ENCODE data around the gene STIMATE.

STIMATE gene

GRCh38 chr3:52841981-52842340 is 55.4 kb downstream of the STIMATE start:
- no peak for TF ChIP-seq JUND (IDR thresholded peaks at IDR 0.05; ENCODE audit: low read depth)
- DNase-seq (ENCODE audit: low read depth in 1 of 2, low spot score in 1 of 2) = no peak
- in situ Hi-C loops (cut with HindIII; ENCODE audit: low pct_unique_long_range_greater_than_20kb, low sequenced_read_pairs) = no loop called here

DNA sequence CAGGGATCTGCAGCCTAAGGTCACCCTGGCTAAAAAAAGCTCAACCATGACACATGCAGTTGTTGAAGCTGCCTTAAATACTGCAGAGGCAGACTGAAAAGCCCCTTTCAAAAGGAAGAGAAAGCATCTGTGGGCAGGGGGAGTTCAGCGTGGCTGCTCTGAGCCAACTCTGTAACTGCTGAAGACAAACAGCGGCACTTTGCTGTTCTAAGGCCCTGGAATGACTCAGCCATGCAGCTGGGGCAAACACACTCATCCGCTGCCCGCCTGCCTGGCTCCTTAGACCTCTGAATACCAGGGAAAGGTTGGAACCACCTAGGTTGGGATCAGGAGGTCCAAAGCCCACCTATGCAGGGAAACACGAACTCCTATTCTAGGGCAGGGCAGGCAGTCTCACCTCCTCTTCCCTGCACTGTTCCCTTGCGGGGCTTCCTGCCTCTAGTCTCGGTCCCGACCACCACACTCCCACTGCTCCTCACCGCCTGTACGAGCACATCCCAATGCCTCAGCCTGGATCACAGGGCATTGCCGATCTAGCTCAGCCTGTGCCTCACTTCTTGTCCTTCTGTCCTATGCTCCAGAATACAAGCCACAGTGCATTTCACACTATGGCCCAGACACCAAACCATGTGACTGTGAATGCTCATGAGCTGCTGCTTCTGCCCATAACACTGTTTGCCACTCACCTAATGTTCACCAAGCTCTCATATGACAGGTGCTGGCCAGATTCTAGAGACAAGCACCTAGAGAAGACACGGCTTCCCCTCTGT is 56.0 kb downstream of the STIMATE start:
- no peak for TF ChIP-seq JUND (IDR thresholded peaks at IDR 0.05; ENCODE audit: low read depth)
- in situ Hi-C loops (cut with HindIII; ENCODE audit: low pct_unique_long_range_greater_than_20kb, low sequenced_read_pairs) = no loop called here

GRCh38 chr3:52839892-52840545 is 57.3 kb downstream of the STIMATE start:
- in situ Hi-C loops (cut with HindIII; ENCODE audit: low pct_unique_long_range_greater_than_20kb, low sequenced_read_pairs) = no loop called here
- no peak for TF ChIP-seq JUND (IDR thresholded peaks at IDR 0.05; ENCODE audit: low read depth)
- DNase-seq (ENCODE audit: low read depth in 1 of 2, low spot score in 1 of 2) = no peak

More for the DNA sequence above, 56.0 kb downstream of the STIMATE start:
- no peak for DNase-seq (ENCODE audit: low read depth in 1 of 2, low spot score in 1 of 2)

DNA sequence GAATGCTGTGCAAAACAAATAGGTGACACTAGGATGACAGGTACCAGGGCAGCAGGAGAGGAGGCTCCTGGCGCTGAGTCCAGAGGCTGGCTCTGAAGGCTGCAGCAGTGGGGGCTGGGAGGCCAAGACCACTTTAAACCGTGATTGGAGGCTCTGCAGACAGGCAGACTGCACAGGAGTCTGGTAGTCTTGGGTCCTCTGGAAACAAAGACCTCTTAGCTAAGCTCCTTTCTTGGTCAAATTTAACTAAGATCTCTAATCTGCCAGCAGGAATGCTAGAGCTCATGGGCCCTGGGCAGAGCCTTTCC is 58.1 kb downstream of the STIMATE start:
- TF ChIP-seq JUND (IDR thresholded peaks at IDR 0.05; ENCODE audit: low read depth) = no peak
- in situ Hi-C loops (cut with HindIII; ENCODE audit: low pct_unique_long_range_greater_than_20kb, low sequenced_read_pairs) = no loop called here
- peak; percentile 26 to 38 for DNase-seq (ENCODE audit: low read depth in 1 of 2, low spot score in 1 of 2)

GRCh38 chr3:52838561-52839267 is 58.6 kb downstream of the STIMATE start:
- DNase-seq (ENCODE audit: low read depth in 1 of 2, low spot score in 1 of 2) = no peak
- in situ Hi-C loops (cut with HindIII; ENCODE audit: low pct_unique_long_range_greater_than_20kb, low sequenced_read_pairs) = no loop called here
- TF ChIP-seq JUND (IDR thresholded peaks at IDR 0.05; ENCODE audit: low read depth) = no peak

- TF ChIP-seq JUND (IDR thresholded peaks at IDR 0.05; ENCODE audit: low read depth) = no peak
- DNase-seq (ENCODE audit: low read depth in 1 of 2, low spot score in 1 of 2) = no peak
- in situ Hi-C loops (cut with HindIII; ENCODE audit: low pct_unique_long_range_greater_than_20kb, low sequenced_read_pairs) = no loop called here
Observed at GRCh38 chr3:52836986-52837385, 60.4 kb downstream of the STIMATE start.

DNA sequence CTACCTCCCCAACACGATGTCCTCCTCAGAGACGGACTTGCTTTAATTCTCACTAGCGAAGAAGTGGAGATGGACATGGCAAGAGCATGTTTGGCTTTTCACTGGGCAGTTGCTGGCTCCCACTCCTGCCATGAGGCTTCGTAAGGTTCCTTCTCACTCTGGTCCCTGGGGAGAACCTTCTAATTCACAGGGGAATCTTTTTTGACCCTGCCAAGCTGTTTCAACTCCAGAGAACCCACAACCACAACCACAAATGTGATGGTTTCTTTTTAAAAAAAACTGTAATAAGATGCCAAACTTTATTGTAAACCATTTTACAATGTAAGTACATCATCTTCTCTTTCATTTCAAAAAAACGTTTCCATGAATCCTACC is 60.9 kb downstream of the STIMATE start:
- in situ Hi-C loops (cut with HindIII; ENCODE audit: low pct_unique_long_range_greater_than_20kb, low sequenced_read_pairs) = no loop called here
- TF ChIP-seq JUND (IDR thresholded peaks at IDR 0.05; ENCODE audit: low read depth) = no peak
- no peak for DNase-seq (ENCODE audit: low read depth in 1 of 2, low spot score in 1 of 2)

DNA sequence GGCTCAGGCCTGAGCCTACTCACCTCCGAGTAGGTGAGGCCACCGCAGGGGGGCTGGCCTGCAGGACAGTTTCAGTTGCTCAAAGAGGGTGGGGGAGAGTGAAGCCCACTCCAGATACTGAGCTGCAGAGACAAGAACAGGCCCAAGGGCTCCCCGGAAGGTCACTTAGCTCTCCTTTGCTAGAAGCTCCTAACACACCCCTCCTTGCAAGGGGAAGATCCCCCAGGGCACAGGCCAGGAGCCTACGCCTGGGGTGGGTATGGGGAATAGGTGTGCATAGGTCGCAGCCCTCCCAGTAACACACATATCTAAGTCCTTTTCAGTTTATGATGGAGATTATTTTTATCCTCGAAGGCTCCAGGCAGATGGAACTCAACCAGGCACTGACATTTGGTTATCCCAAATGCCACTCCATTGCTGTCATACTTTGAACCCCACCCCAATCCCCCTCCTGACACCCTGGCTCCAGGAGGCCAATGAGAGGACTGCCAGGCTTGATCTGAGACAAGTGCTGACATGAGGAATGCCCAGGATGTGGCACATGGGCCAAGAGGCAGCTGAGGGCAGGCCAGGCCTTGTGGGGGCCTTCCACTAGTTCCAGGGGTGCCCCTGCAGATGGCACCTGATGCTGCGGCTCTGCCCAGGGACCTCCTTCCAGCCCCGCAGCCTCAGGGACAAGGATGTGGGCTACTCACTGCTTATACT is 61.4 kb downstream of the STIMATE start:
- no peak for TF ChIP-seq JUND (IDR thresholded peaks at IDR 0.05; ENCODE audit: low read depth)
- DNase-seq (ENCODE audit: low read depth in 1 of 2, low spot score in 1 of 2) = no peak
- in situ Hi-C loops (cut with HindIII; ENCODE audit: low pct_unique_long_range_greater_than_20kb, low sequenced_read_pairs) = no loop called here

DNA sequence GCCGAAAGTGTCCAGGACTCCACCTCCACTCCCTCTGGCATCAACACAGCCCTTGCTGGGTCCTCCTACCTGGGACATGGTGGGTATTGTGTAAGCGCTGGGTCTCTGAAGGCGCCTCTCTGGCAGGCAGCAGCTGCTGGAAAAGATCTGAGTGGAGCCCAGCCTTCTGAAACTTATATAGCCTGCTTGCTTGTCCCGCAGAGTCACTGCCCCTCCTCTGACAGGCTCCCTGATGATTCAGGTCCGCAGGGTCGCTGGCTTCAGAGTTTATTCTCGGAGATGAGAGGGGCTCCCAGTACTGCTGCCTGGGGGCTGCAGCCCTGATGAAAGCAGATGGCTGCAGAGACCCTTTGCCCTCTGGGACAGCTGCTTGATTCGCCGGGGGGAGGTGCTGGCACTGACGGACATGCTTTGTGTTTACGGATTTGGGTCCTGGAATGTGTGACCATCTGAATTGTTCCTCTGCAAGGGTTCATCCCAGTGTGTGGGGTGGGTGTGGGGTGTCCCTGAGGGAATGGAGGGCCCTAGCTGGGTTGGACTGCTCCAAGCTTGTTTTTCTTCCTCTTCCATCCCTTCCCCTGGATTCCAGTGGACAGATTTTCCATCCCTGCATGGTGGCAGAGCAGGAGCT is 62.4 kb downstream of the STIMATE start, which contains the start of gene MUSTN1:
Gene MUSTN1 (minus strand): TSS at position 149 of the 631 bp plus-strand sequence. CDS start 71 bp downstream, at position 78.
- in situ Hi-C loops (cut with HindIII; ENCODE audit: low pct_unique_long_range_greater_than_20kb, low sequenced_read_pairs) = no loop called here
- TF ChIP-seq JUND (IDR thresholded peaks at IDR 0.05; ENCODE audit: low read depth) = no peak
- no peak for DNase-seq (ENCODE audit: low read depth in 1 of 2, low spot score in 1 of 2)

- in situ Hi-C loops (cut with HindIII; ENCODE audit: low pct_unique_long_range_greater_than_20kb, low sequenced_read_pairs) = no loop called here
- TF ChIP-seq JUND (IDR thresholded peaks at IDR 0.05; ENCODE audit: low read depth) = no peak
- DNase-seq (ENCODE audit: low read depth in 1 of 2, low spot score in 1 of 2) = no peak
Observed at GRCh38 chr3:52833202-52833601, 64.1 kb downstream of the STIMATE start.

DNA sequence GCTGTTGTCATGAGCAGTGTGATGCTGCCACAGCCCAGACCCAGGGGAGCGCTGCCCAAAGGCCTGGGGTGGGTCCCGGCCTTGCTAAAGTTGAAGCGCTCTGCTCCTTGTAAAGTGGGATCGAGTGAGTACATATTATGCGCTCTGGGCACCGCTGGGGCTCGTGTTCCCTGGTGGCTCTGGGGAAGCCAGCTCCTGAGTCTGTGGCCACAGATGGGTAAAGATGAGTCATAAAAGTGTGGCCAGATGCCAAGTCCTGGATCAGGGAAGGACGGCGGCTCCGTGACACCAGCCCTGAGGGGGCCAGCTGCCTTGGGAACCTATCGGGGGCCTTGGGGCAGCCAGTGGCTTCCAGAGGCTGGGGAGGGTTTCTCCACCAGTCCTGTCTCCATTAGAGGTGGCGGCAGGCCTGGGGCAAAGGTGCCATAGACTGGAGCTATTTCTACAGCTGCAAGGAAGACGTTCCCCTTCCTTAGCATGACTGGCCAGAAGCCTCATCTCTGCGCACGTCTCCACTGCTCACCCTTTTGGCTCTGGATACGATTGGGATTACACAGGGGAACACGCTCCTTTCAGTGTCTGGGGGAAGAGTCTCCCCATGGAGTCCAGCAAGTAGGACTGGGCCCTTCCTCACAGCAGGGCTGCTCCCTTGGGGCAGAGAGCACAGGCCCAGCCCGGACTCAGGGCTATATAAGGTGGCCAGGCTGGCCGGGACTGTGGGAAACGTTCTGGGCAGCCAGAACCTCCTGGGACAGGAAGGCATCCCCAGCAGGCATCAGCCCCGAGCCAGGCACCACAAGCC is 65.6 kb downstream of the STIMATE start:
- peak in 1 of 2 experiments; percentile 51 for DNase-seq (ENCODE audit: low read depth in 1 of 2, low spot score in 1 of 2)
- TF ChIP-seq JUND (IDR thresholded peaks at IDR 0.05; ENCODE audit: low read depth) = no peak
- in situ Hi-C loops (cut with HindIII; ENCODE audit: low pct_unique_long_range_greater_than_20kb, low sequenced_read_pairs) = no loop called here

All from T47D (cell line).